Fibroblast of lung (primary cell): ENCODE measurements around the gene ZNF182.
"Not testable (repeated sequence)": the region's sequence is repeated elsewhere in the genome, so short reads cannot be mapped to it uniquely, and the experiment has no call there.

Experiments
- CTCF ChIP-seq, 2 donors: IDR thresholded peaks in 1 of 2; conservative IDR thresholded peaks in 1 of 2; 1 replicate in 1 of 2; 2 replicates in 1 of 2; pipeline ENCODE4 v1.5.1; 2011 to 2012; ENCODE audit warnings: low read length in 2 of 2, control low read depth in 1 of 2, inconsistent platforms in 1 of 2, low read depth in 1 of 2, mild to moderate bottlenecking in 1 of 2
- EZH2 ChIP-seq: IDR thresholded peaks from 2 replicates; pipeline ENCODE4 v1.5.1; 2012; ENCODE audit warnings: low read length, control low read depth, mild to moderate bottlenecking; ENCODE audit errors: missing control alignments

- TF ChIP-seq CTCF (conservative IDR thresholded peaks at IDR 0.05 in 1 of 2, IDR thresholded peaks at IDR 0.05 in 1 of 2; ENCODE audit: low read depth in 1 of 2, low read length in 2 of 2); EZH2: not testable (repeated sequence)
Observed at GRCh38 chrX:48009445-48009960, 5.7 kb upstream of the ZNF182 start.
